Duodenal mucosa (tissue), 2 donors: Measurements from ENCODE around the gene ANXA11.
"Not testable (repeated sequence)": the region's sequence is repeated elsewhere in the genome, so short reads cannot be mapped to it uniquely, and the experiment has no call there.

Source experiments
- H3K27ac ChIP-seq: one replicate; pipeline ENCODE4 v1.7.0; 2013; ENCODE audit warnings: low read depth, low read length
- H3K27me3 ChIP-seq, 2 donors: one replicate each; pipeline ENCODE4 v1.7.0; 2013; ENCODE audit warnings: low read length in 2 of 2, control low read depth in 1 of 2; ENCODE audit not compliant: insufficient read depth in 2 of 2, control insufficient read depth in 1 of 2
- H3K36me3 ChIP-seq, 2 donors: one replicate each; pipeline ENCODE4 v1.7.0; 2013; ENCODE audit warnings: low read length in 2 of 2, control low read depth in 1 of 2; ENCODE audit not compliant: insufficient read depth in 2 of 2, control insufficient read depth in 1 of 2
- H3K4me1 ChIP-seq, 2 donors: one replicate each; pipeline ENCODE4 v1.7.0; 2013; ENCODE audit warnings: low read length in 2 of 2, control low read depth in 1 of 2; ENCODE audit not compliant: insufficient read depth in 2 of 2, control insufficient read depth in 1 of 2
- H3K4me3 ChIP-seq, 2 donors: one replicate each; pipeline ENCODE4 v1.7.0; 2013; ENCODE audit warnings: low read length in 2 of 2, low read depth in 1 of 2
- H3K9ac ChIP-seq, 2 donors: one replicate each; pipeline ENCODE4 v1.7.0; 2013; ENCODE audit warnings: low read length in 2 of 2, low read depth in 1 of 2
- H3K9me3 ChIP-seq, 2 donors: one replicate each; pipeline ENCODE4 v1.7.0; 2013; ENCODE audit warnings: low read length in 2 of 2, control low read depth in 1 of 2; ENCODE audit not compliant: control insufficient read depth in 1 of 2

ANXA11 gene

GRCh38 chr10:80242341-80242740 lies 37.0 kb upstream of the ANXA11 start:
- H3K9ac ChIP-seq, H3K36me3 ChIP-seq, H3K4me1 ChIP-seq, H3K4me3 ChIP-seq, H3K27me3 ChIP-seq, H3K27ac ChIP-seq, H3K9me3 ChIP-seq: not testable (repeated sequence)

GRCh38 chr10:80236457-80236856 lies 31.1 kb upstream of the ANXA11 start:
- H3K27ac ChIP-seq, H3K9ac ChIP-seq, H3K36me3 ChIP-seq, H3K27me3 ChIP-seq, H3K9me3 ChIP-seq, H3K4me1 ChIP-seq, H3K4me3 ChIP-seq: not testable (repeated sequence)

- not testable (repeated sequence) for H3K4me1 ChIP-seq, H3K27ac ChIP-seq, H3K9me3 ChIP-seq, H3K36me3 ChIP-seq, H3K4me3 ChIP-seq, H3K9ac ChIP-seq, H3K27me3 ChIP-seq
These were observed 29.2 kb upstream of the ANXA11 start for GRCh38 chr10:80234331-80235235.

GRCh38 chr10:80233871-80234270 lies 28.5 kb upstream of the ANXA11 start:
- not testable (repeated sequence) for H3K4me1 ChIP-seq, H3K36me3 ChIP-seq, H3K27ac ChIP-seq, H3K9ac ChIP-seq, H3K4me3 ChIP-seq, H3K9me3 ChIP-seq, H3K27me3 ChIP-seq

GRCh38 chr10:80226723-80227122 lies 21.4 kb upstream of the ANXA11 start:
- not testable (repeated sequence) for H3K4me1 ChIP-seq, H3K36me3 ChIP-seq, H3K27me3 ChIP-seq, H3K9me3 ChIP-seq, H3K27ac ChIP-seq, H3K4me3 ChIP-seq, H3K9ac ChIP-seq

GRCh38 chr10:80223031-80223419 lies 17.7 kb upstream of the ANXA11 start:
- not testable (repeated sequence) for H3K4me3 ChIP-seq, H3K9me3 ChIP-seq, H3K4me1 ChIP-seq, H3K27ac ChIP-seq, H3K9ac ChIP-seq, H3K36me3 ChIP-seq, H3K27me3 ChIP-seq

GRCh38 chr10:80218878-80219277 lies 13.5 kb upstream of the ANXA11 start:
- H3K27me3 ChIP-seq, H3K4me3 ChIP-seq, H3K9me3 ChIP-seq, H3K27ac ChIP-seq, H3K9ac ChIP-seq, H3K4me1 ChIP-seq, H3K36me3 ChIP-seq: not testable (repeated sequence)

GRCh38 chr10:80214368-80214982 lies 9.1 kb upstream of the ANXA11 start:
- not testable (repeated sequence) for H3K9me3 ChIP-seq, H3K27me3 ChIP-seq, H3K9ac ChIP-seq, H3K27ac ChIP-seq, H3K4me3 ChIP-seq, H3K4me1 ChIP-seq, H3K36me3 ChIP-seq

GRCh38 chr10:80212535-80213115 lies 7.3 kb upstream of the ANXA11 start:
- not testable (repeated sequence) for H3K9me3 ChIP-seq, H3K27me3 ChIP-seq, H3K27ac ChIP-seq, H3K36me3 ChIP-seq, H3K4me1 ChIP-seq, H3K4me3 ChIP-seq, H3K9ac ChIP-seq

- H3K9me3 ChIP-seq: no peaks in the 10 kb centered on the region
- H3K4me3 ChIP-seq: no peak overlapping the region
- H3K9ac ChIP-seq: no peak overlapping the region
- H3K36me3 ChIP-seq: no peaks in the 10 kb centered on the region
- no peaks in the 10 kb centered on the region for H3K27me3 ChIP-seq
- peaks cover 4 to 6% of the 10 kb centered on the region in 2 donors for H3K4me1 ChIP-seq
- H3K27ac ChIP-seq: no peak overlapping the region
These were observed 6.4 kb upstream of the ANXA11 start for GRCh38 chr10:80211786-80212185.
